Measurements from ENCODE around the gene C4orf33.

GRCh38 chr4:129153700-129154099 is 57.7 kb downstream of the C4orf33 start:
- TF ChIP-seq CTCF (IDR thresholded peaks at IDR 0.05) = no peak
- no peak for TF ChIP-seq ZFX (IDR thresholded peaks at IDR 0.05; ENCODE audit: borderline replicate concordance)

All from 22Rv1 (cell line).